Sigmoid colon (tissue), 4 donors: ENCODE data around the gene MFAP4.

Source experiments
- CTCF ChIP-seq, 4 experiments: fragments of 450-650 bp in 3 of 4; fragments of 200-600 bp in 1 of 4; IDR thresholded peaks; one replicate each; pipeline ENCODE4 v1.5.1; 2016 to 2019; ENCODE audit warnings: antibody characterized with exemption in 4 of 4, mild to moderate bottlenecking in 3 of 4, moderate library complexity in 2 of 4
- EP300 ChIP-seq, 4 donors: sonication (generic); formaldehyde crosslinking; IDR thresholded peaks; one replicate each; pipeline ENCODE4 v1.6.1; 2017; ENCODE audit warnings: antibody characterized with exemption in 4 of 4
- POLR2A ChIP-seq, 2 donors: fragments of 450-650 bp; IDR thresholded peaks; one replicate each; pipeline ENCODE4 v1.6.1; 2016; ENCODE audit warnings: antibody characterized with exemption in 2 of 2, mild to moderate bottlenecking in 2 of 2, moderate library complexity in 2 of 2

GRCh38 chr17:19366637-19366972, 20.4 kb downstream of the MFAP4 start:
- TF ChIP-seq EP300 (IDR thresholded peaks at IDR 0.05) (no peak), POLR2A (IDR thresholded peaks at IDR 0.05) (no peak), CTCF (IDR thresholded peaks at IDR 0.05) (no peak)
